ENCODE data around the gene CA14.
"Not testable (repeated sequence)": the region's sequence is repeated elsewhere in the genome, so short reads cannot be mapped to it uniquely, and the experiment has no call there.

The CA14 gene

DNA sequence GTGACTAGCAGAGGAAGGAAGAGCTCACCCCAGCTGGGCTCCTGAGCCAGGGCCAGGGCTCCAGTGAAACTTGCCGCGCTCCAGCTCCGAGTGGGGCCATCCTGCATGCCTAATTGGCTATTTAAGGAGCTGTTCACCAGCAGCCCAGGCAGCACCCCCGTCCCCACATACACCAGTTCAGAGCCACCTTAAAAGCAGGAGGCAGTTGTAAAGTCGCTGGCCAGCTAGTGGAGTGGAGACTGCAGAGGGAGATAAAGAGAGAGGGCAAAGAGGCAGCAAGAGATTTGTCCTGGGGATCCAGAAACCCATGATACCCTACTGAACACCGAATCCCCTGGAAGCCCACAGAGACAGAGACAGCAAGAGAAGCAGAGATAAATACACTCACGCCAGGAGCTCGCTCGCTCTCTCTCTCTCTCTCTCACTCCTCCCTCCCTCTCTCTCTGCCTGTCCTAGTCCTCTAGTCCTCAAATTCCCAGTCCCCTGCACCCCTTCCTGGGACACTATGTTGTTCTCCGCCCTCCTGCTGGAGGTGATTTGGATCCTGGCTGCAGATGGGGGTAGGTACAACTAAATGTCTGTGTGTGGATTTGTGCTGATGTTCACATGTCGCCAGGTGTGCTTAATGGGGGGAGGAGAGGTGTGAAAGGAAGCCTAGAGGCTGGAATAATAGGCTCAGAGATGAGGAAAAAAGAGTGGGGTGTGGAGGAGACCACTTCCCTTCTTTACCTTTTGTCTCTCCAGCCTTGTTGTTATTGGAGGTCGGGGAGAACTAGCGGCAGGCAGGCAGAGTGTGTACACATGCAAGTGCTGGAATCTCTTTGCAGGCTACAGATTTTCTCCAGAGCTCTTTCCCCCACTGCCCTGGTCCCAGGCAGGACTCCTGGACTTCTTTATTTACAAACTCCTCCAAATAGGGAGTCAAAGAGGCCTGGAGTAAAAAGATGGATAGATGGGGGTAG is at the start of gene CA14:
CA14 (plus strand) TSS at position 151 of the 962 bp plus-strand sequence; CDS start at position 506, 355 bp downstream.
- peak; percentile 85 for DNase-seq (ENCODE audit: low spot score)

DNA sequence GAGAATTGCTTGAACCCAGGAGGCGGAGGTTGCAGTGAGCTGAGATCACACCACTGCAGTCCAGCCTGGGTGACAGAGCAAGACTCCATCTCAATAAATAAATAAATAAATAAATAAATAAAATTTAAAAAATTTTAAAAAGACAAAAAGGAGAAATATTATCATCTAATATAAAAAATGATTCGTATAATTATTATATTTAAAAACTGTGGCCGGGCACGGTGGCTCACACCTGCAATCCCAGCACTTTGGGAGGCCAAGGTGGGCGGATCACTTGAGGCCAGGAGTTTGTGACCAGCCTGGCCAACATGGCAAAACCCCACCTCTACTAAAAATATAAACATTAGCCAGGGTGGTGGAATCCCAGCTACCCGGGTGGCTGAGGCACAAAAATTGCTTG is 49.1 kb upstream of the CA14 start:
- not testable (repeated sequence) for DNase-seq (ENCODE audit: low spot score)

- DNase-seq (ENCODE audit: low spot score): no peak
These were observed 47.5 kb upstream of the CA14 start for GRCh38 chr1:150210091-150210490.

DNA sequence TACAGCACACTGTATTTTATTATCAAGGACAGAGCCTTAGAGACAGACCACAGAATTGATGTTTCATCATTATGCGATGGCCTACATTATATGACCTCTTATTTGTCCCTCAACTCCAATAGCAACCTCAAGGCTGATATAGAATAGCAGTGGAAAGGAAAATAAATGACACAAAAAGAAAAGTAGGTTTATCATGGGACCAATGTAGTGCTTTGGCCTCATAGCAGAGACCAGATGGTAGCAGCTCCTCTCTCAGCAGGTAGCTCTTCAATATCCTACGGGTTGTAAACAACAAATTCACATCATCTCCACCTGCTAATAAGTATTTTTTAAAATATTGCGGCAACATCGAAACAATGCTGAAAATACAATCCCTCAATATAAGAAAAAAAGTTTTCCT is 46.9 kb upstream of the CA14 start:
- DNase-seq (ENCODE audit: low spot score): no peak

DNA sequence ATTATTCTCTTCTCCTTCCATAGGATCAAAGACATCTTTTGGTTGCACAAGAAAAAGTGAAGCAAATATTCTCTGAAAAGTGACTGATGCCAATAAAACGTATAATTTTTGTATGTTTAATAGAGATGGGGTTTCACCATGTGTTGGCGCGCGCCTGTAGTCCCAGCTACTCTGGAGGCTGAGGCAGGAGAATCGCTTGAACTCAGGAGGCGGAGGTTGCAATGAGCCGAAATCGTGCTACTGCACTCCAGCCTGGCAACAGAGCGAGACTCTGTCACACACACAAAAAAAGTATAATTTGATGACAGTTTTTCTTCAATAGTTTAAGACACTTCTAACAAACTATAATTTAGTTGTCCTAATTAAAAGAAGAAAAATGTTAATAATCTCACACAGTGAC is 45.5 kb upstream of the CA14 start:
- no peak for DNase-seq (ENCODE audit: low spot score)

DNA sequence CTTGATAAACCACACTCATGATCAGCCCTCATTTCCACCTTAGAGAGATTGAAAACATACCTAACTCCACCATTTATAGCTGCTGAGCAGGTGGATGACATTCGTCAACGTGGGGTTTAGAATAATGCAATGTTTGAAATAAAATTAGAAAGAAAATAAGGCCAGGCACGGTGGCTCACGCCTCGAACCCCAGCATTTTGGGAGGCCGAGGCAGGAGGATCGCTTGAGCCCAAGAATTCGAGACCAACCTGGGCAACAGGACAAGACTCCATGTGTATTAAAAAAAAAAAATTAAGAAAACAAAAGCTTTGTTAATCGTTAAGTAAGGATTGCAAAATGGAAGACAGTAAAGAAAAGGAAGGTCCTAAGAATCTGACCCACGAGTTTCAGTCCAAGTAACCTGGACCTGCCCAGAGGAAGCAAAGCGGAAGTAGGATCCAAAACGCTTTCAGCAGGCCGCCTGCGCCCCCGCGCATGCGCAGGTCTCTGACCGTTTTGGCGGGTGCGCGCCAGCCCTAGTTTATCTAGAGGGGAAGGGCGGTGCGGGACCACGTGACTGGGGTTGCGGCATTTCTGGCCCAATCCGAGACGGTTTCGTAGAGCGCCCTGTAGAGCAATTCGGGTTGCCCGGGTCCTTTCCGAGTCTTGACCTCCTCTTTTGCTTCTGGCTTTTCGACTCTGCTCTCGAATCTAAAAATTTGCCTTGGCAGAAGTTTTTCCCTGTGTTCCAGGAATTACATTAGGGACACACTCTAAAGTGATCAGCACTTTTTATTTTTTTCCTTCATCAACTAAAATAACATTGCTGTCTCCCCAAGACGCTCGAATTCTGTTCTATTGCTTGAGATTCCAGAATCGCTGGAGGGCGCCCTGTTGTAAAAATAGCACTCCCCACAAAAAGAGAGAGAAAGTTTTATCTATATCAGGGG is 44.1 kb upstream of the CA14 start:
- DNase-seq (ENCODE audit: low spot score): peak; percentile 96

GRCh38 chr1:150214099-150214756 is 43.3 kb upstream of the CA14 start:
- not testable (repeated sequence) for DNase-seq (ENCODE audit: low spot score)

DNA sequence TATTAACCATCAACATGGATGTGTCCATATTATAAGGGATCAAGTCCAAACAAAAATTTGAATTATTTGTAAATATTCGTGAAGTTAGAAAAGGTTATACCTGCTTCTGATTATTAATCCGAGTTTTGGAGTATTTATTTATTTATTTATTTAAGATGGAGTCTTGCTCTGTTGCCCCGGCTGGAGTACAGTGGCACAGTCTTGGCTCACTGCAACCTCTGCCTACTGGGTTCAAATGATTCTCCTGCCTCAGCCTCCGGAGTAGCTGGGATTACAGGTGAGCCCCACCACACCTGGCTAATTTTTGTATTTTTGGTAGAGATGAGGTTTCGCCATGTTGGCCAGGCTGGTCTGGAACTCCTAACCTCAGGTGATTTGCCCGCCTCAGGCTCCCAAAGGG is 41.7 kb upstream of the CA14 start:
- DNase-seq (ENCODE audit: low spot score): not testable (repeated sequence)

DNA sequence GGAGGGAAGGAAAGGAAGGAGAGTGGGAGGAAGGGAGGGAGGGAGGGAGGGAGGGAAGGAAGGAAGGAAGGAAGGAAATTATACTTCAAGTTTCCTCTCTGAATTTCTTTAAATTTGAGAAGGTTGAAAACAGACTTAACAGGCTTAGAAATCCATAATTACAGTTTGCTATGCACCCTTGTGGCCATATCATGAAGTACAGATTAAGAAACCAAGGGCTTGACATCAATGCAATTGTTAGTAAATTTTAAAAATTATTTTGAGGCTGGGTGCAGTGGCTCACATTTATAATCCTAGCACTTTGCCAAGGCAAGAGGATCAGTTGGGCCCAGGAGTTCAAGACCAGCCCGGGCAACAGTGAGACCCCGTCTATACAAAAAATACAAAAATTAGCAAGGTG is 36.0 kb upstream of the CA14 start:
- DNase-seq (ENCODE audit: low spot score): no peak

GRCh38 chr1:150224983-150225382 is 32.6 kb upstream of the CA14 start:
- no peak for DNase-seq (ENCODE audit: low spot score)

DNA sequence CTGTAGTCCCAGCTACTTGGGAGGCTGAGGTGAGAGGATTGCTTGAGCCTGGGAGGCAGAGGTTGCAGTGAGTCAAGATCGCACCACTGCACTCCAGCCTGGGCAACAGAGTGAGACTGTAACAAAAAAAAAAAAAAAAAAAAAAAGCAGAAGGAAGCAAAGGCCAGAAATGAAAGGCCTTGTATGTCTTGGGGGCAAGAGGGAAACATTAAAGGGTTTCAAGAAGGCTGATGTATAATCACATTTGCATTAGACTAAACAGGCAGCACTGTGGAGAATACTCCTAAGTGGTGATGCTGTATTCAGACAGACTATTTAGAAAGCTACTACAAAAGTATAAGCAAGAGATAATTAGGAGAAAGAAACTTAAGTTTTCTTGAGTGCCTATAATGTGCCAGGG is 32.0 kb upstream of the CA14 start:
- no peak for DNase-seq (ENCODE audit: low spot score)

GRCh38 chr1:150226486-150226885 is 31.1 kb upstream of the CA14 start:
- DNase-seq (ENCODE audit: low spot score): no peak

DNA sequence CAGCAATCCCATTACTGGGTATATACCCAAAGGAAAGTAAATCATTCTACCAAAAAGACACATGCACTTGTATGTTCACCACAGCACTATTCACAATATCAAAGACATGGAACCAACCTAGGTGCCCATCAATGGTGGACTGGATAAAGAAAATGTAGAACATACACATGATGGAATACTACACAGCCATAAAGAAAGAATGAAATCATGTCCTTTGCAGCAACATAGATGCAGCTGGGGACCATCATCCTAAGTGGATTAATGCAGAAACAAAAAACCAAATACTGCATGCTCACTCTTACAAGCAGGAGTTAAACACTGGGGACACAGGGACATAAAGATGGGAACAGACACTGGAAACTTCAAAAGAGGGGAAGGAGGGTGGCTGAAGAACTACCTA is 30.3 kb upstream of the CA14 start:
- no peak for DNase-seq (ENCODE audit: low spot score)

- DNase-seq (ENCODE audit: low spot score): not testable (repeated sequence)
These were observed 29.3 kb upstream of the CA14 start for GRCh38 chr1:150228246-150228645.

- DNase-seq (ENCODE audit: low spot score): not testable (repeated sequence)
These were observed 24.7 kb upstream of the CA14 start for GRCh38 chr1:150232921-150233320.

DNA sequence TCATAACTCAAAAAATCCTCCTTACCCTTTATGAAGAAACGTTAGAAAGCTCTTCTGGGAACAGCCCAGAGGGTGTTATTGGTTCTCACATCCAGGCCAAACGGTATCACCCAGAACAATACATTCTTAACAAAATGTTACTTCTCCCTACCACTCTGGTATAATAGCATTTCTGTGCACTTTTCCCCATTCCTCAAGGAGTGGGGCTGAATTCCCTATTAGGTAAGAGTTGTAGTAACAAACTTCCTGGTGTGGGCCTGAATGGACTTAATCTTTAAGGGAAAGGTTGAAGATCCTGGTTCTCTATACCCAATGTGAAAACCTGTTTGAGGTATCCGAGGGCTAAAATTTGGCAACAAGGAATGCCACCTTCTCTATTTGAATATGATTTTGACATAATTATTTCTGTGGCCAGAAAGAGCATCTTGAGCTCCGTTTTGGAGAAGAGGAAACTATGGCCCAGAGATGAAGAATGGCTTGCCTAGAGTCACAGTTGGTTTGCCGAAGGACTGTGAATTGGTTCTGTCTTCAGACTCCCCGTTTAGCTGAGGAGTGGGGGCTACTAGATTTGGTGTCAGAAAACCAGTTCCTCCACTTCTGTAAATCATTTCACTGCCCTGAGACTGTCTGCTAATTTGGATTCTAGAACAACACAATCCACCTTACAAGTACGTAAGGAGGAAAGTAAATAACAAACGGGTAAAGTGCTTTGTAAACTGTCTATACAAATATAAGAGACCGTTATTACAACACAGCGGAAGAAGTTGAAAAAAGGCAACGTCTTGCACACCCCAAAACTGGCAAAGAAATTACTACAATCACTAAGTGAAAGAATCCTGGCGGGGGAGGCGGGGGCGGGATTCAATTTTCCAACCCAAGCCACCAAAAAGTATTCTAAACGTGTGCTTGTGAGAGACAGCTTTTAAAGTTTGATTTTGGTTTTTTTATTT is 23.9 kb upstream of the CA14 start:
- peak; percentile 32 for DNase-seq (ENCODE audit: low spot score)

DNA sequence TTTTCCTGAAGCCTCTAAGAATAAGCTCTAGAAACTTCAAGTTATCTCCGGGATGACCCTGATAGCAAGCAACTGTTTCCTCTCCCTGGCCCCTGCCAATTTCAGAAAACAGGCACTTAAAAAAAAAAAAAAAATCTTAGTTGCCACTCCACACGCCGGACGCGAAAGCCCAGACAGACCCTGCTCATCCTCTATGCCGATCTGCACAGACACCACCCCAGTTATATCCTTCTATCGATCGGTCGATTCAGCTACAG is 23.3 kb upstream of the CA14 start:
- peak; percentile 68 for DNase-seq (ENCODE audit: low spot score)

DNA sequence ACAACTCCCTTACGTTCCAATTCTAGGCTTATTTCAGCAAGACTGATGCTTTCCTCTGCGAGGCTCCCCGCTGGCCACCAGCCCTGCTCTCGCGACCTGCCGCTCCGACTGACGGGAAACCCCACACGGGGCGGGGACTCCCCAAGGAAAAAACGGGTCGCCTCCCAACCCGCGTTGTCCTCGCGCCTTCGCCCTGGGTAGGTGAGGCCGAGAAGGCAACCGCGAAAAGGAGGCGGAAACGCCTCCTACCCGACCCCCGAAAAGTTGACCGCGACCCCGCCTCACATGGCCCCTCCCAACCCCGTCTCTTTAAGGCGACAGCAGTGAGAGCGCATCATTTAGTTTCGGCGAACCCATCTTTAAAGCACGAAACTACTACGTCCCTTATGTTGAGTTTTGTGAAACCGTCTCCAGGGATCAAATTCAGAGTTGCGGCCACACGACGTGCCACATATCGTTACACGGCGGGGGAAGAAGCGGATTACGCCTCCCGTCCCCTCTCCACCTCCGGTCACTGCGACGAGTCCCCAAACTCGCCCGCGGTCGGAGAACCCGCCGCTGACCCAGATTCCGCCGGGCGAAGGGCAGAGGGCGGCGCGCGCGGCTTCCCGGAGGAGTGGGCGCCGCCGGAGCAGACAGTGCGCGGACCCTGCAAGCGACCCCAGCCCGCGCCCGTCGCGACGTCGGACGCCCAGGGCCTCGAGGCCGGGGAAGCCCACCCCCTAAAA is 22.8 kb upstream of the CA14 start:
- DNase-seq (ENCODE audit: low spot score): no peak

GRCh38 chr1:150235294-150235851 is 22.2 kb upstream of the CA14 start:
- peak; percentile 32 for DNase-seq (ENCODE audit: low spot score)

All from globus pallidus (tissue), 1 donor.